Heart left ventricle (tissue), 16 donors: ENCODE results near the gene ITIH5. TPM values are rescaled to one million over a fixed set of nuclear protein-coding genes. Genes with fewer than 3 reads are reported as not detected.

Experiments
- ATAC-seq, 4 donors: fragments of 200-7000 bp; cut with Tn5 transposase; one replicate each; pipeline ENCODE4 v1.9.1; 2020 to 2022; ENCODE audit warnings: moderate library complexity in 4 of 4, mild to moderate bottlenecking in 3 of 4, moderate number of reproducible peaks in 1 of 4
- DNase-seq, 5 donors: peaks; one replicate each; pipeline ENCODE4 v3.0.0-alpha.2; 2020
- H3K27ac ChIP-seq, 12 donors: fragments of 200-600 bp; sonication (generic) in 4 of 12; one replicate each; pipeline versions ENCODE4 v1.5.0 to v1.8.0; 2016 to 2022; ENCODE audit warnings: mild to moderate bottlenecking in 2 of 12
- H3K27me3 ChIP-seq, 9 donors: fragments of 200-600 bp; sonication (generic) in 2 of 9; one replicate each; pipeline versions ENCODE4 v1.5.1 to v1.8.0; 2016 to 2022; ENCODE audit warnings: mild to moderate bottlenecking in 3 of 9
- H3K36me3 ChIP-seq, 9 donors: fragments of 200-600 bp; sonication (generic) in 2 of 9; one replicate each; pipeline versions ENCODE4 v1.5.0 to v1.8.0; 2018 to 2022; ENCODE audit warnings: mild to moderate bottlenecking in 2 of 9
- H3K4me1 ChIP-seq, 12 donors: fragments of 200-600 bp; sonication (generic) in 4 of 12; one replicate each; pipeline versions ENCODE4 v1.5.0 to v1.8.0; 2016 to 2022; ENCODE audit warnings: mild to moderate bottlenecking in 3 of 12
- H3K4me3 ChIP-seq, 12 donors: fragments of 200-600 bp; sonication (generic) in 4 of 12; one replicate each; pipeline versions ENCODE4 v1.5.0 to v1.8.0; 2017 to 2022; ENCODE audit warnings: mild to moderate bottlenecking in 9 of 12, moderate library complexity in 4 of 12
- H3K9me3 ChIP-seq, 12 donors: fragments of 200-600 bp; sonication (generic) in 4 of 12; one replicate each; pipeline versions ENCODE4 v1.5.0 to v1.8.0; 2016 to 2022; ENCODE audit warnings: mild to moderate bottlenecking in 1 of 12
- POLR2A ChIP-seq, 2 donors: fragments of 450-650 bp; IDR thresholded peaks; one replicate each; pipeline ENCODE4 v1.6.1; 2017; ENCODE audit warnings: antibody characterized with exemption in 2 of 2, mild to moderate bottlenecking in 2 of 2, moderate library complexity in 2 of 2
- WGBS, 4 donors: extraction: QIAGEN DNeasy Blood & Tissue Kit in 2 of 4; methylation state at CpG; one replicate each; pipeline versions ENCODE4 v1.1.5 to v1.1.7; 2013 to 2018; 5-methylcytosine and 5-hydroxymethylcytosine counted together
- intact Hi-C, 10 donors: fragments of 100-400 bp; cut with DNase I; formaldehyde crosslinking; loops; one replicate each; pipeline versions ENCODE4 v1.11.1 to v1.14.2; 2022
- polyA plus RNA-seq, 2 donors: library from polyadenylated mRNA; stranded (reverse); fragments of 200-250 nt; gene quantifications; one replicate each; pipeline ENCODE4 v1.2.3, GENCODE V29; 2013
- total RNA-seq, 9 donors: library from RNA; depleted of rRNA in 2 of 9; stranded (reverse); fragments of >200 nt in 2 of 9; fragmentation: NEBNext Ultra II Directional in 3 of 9; extraction: Animal tissue kit (Norgen Biotek cat#: 25700) in 3 of 9; gene quantifications; one replicate each; pipeline versions ENCODE4 v1.1.0 to v1.2.4, GENCODE V29; 2016 to 2023
- TF ChIP-seq, protein P1 (sequence below), 12 donors: fragments of 200-600 bp; sonication (generic) in 4 of 12; IDR thresholded peaks; one replicate each; pipeline versions ENCODE4 v1.5.0 to v1.8.0; 2018 to 2022; ENCODE audit warnings: antibody characterized with exemption in 12 of 12, mild to moderate bottlenecking in 5 of 12
- donor health status: ischemic (EF 13 %, LVEDD 7.1; RV severe dilation, severe dysfunction).
- donor health status: healthy with polysubstance abuse.
- donor health status: DM: no; HTN: yes; CAD: no.
- donor health status: DM: no; HTN: no; CAD: no.
- donor health status: ischemic (EF 25% LVEDD 6.9; RV normal size, moderate dysfunction).
- donor health status: ischemic (EF 25% LVEDD 5.7; RV mildly dilated, moderate dysfunction).
- donor health status: healthy.
- donor health status: DM: yes; HTN: yes; CAD: no.
- donor health status: ischemic (EF 35%, LVEDD 5.7; RV mildly dilated, moderate dysfunction).
- donor health status: nonischemic (EF 11% LVEDD 7.7; RV severe dilation, severe dysfunction).
- donor health status: DM: yes; HTN: yes; CAD: no.
- donor health status: PGD.
- donor health status: ischemic (EF 29% LVEDD 5.4; RV normal size, mild dysfunction).
- donor health status: nonischemic (EF 23%, LVEDD 6.1; RV moderate dilation, normal function).

The ITIH5 gene
- total and polyA plus RNA-seq, 11 donors, result 2.7 to 20.4 (median 7.1) TPM

DNA sequence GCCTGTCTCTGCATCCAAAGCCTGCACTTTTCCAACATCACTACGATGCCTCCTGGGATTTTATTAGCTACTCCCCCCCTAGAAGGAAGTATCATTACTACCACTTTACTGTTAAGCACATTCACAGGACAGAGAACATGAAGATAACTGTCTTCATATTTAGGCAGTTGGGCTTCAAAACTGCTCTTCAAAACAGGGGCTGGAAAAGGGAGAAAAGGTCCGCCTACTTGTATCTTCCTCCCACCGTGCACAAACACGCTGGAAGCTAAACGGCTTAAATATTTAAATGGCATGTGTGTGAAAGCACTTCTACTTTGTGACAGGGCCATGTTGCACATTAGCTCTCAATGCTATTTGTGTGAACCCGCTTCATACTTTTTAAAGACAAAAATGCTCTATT lies 999 bp downstream of the ITIH5 start:
- ATAC-seq (peak in 2 of 4 donors; percentile 26 to 41), DNase-seq (no peak)
- Histone ChIP-seq H3K27me3 (peaks cover 0 to 64% (median 5%) of the 10 kb centered on the region in 9 donors), H3K9me3 (no peaks in the 10 kb centered on the region), H3K27ac (peak overlapping the region in 4 of 12 donors; percentile 68 to 82 (median 72)), H3K4me1 (peaks cover 0 to 28% (median 9%) of the 10 kb centered on the region in 12 donors), H3K36me3 (no peaks in the 10 kb centered on the region), H3K4me3 (peak overlapping the region; percentile 56 to 91 (median 71))
- TF ChIP-seq, protein P1, sequence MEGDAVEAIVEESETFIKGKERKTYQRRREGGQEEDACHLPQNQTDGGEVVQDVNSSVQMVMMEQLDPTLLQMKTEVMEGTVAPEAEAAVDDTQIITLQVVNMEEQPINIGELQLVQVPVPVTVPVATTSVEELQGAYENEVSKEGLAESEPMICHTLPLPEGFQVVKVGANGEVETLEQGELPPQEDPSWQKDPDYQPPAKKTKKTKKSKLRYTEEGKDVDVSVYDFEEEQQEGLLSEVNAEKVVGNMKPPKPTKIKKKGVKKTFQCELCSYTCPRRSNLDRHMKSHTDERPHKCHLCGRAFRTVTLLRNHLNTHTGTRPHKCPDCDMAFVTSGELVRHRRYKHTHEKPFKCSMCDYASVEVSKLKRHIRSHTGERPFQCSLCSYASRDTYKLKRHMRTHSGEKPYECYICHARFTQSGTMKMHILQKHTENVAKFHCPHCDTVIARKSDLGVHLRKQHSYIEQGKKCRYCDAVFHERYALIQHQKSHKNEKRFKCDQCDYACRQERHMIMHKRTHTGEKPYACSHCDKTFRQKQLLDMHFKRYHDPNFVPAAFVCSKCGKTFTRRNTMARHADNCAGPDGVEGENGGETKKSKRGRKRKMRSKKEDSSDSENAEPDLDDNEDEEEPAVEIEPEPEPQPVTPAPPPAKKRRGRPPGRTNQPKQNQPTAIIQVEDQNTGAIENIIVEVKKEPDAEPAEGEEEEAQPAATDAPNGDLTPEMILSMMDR (IDR thresholded peaks at IDR 0.05), result no peak
- TF ChIP-seq POLR2A (IDR thresholded peaks at IDR 0.05), result no peak
- WGBS, 4 donors, result 12 to 16% (median 15%) methylated on average over 6 of the region's 6 CpGs
- intact Hi-C loops, result loop anchor here in 1 of 10 donors (5.0 kb wide), 1 partner anchor 103 kb away; no protein-coding TSS in a partner anchor

DNA sequence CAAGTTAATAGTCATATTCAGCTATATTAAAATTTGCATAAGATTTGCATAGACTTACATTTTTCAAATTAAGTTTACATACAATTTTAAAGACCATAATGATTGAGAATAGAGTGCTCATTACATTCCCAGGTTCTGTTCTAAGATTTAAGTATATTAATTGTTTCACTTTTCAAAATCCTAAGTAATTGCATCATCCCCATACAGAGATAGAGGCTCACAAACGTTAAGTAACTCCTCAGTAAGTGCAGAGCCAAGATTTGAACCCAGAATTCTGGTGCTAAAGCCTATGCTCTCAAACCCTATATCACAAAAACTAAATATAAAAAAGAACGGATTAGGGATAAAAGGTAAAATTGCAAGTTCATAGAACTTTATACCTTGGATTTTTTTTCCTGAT lies 2.1 kb downstream of the ITIH5 start:
- Histone ChIP-seq H3K4me3 (peak overlapping the region in 4 of 12 donors; percentile 76 to 88 (median 79)), H3K27ac (peak overlapping the region in 2 of 12 donors; percentile 11 to 82), H3K4me1 (peaks cover 0 to 28% (median 9%) of the 10 kb centered on the region in 12 donors), H3K9me3 (no peaks in the 10 kb centered on the region), H3K27me3 (peaks cover 0 to 59% (median 5%) of the 10 kb centered on the region in 9 donors), H3K36me3 (no peaks in the 10 kb centered on the region)
- intact Hi-C loops, result loop anchor here in 1 of 10 donors (5.0 kb wide), 1 partner anchor 102 kb away; no protein-coding TSS in a partner anchor
- DNase-seq, result no peak
- 61 to 69% (median 67%) methylated on average over 2 of the region's 2 CpGs for WGBS, 4 donors
- no peak for ATAC-seq
- TF ChIP-seq, protein P1 (IDR thresholded peaks at IDR 0.05), result no peak
- no peak for TF ChIP-seq POLR2A (IDR thresholded peaks at IDR 0.05)

DNA sequence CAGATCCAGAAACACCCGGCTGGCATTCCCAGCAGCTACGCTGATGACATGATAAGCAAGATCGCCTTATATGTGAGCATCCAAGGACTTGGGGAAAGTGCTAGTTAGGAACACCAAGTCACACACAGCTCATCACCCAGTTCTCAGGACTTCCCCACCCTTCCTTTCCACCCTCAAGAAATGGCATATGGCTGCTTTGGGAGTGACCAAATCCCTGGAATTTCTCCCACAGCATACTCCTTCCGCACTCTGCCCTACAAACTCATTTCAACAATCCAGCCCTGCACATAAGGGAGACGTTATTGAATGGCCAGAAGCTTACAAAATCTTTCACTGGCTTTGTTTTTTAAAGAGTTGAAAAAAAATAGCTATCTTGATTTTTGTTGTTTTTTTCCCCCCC lies 4.2 kb downstream of the ITIH5 start:
- Histone ChIP-seq H3K27ac (peak overlapping the region in 1 of 12 donors; percentile 35), H3K36me3 (no peaks in the 10 kb centered on the region), H3K27me3 (peaks cover 0 to 51% (median 5%) of the 10 kb centered on the region in 9 donors), H3K4me3 (no peak overlapping the region), H3K9me3 (no peaks in the 10 kb centered on the region), H3K4me1 (peaks cover 0 to 32% (median 9%) of the 10 kb centered on the region in 12 donors)
- WGBS, 4 donors, result 70 to 80% (median 74%) methylated on average over 5 of the region's 5 CpGs
- ATAC-seq, result peak in 1 of 4 donors; percentile 56
- TF ChIP-seq, protein P1 (IDR thresholded peaks at IDR 0.05), result no peak
- TF ChIP-seq POLR2A (IDR thresholded peaks at IDR 0.05), result no peak
- DNase-seq, result no peak
- intact Hi-C loops, result no loop called here

DNA sequence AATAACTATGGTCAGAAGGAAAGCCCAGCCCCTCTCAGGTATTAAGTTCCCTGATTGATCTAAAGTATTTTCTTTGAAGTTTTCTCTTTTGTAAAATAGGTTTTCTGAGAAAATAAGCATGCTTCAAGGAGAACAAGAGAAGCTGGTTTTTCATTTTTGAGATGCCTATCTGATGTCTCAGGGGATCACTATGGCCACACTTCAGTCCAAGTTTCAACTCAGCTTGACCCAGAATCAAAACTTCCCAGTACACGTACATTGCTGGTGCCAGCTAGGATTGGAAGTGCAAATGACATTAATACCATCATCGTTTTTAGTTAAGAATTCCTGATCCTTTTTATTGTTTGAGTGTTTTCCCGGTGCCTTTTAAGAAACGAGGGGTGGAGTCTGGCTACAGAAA lies 7.2 kb downstream of the ITIH5 start:
- DNase-seq, result no peak
- H3K4me3 ChIP-seq, result no peak overlapping the region
- peak overlapping the region in 1 of 12 donors; percentile 56 for H3K27ac ChIP-seq
- no peaks in the 10 kb centered on the region for H3K9me3 ChIP-seq
- TF ChIP-seq, protein P1 (IDR thresholded peaks at IDR 0.05), result no peak
- TF ChIP-seq POLR2A (IDR thresholded peaks at IDR 0.05), result no peak
- 53 to 67% (median 58%) methylated on average over 4 of the region's 4 CpGs for WGBS, 4 donors
- ATAC-seq, result no peak
- peaks cover 0 to 31% (median 0%) of the 10 kb centered on the region in 9 donors for H3K27me3 ChIP-seq
- intact Hi-C loops, result no loop called here
- peaks cover 0 to 24% (median 0%) of the 10 kb centered on the region in 12 donors for H3K4me1 ChIP-seq
- peaks cover 0 to 5% (median 0%) of the 10 kb centered on the region in 9 donors for H3K36me3 ChIP-seq
